Stimulated activated CD4-positive, alpha-beta T cell treated with anti-CD3 and anti-CD28 coated beads, Interleukin-1b, Interleukin-23, amount 100 ng/mL, for 24 hours (primary cell): ENCODE data around the gene DOCK9.
"Not testable (repeated sequence)": the region's sequence is repeated elsewhere in the genome, so short reads cannot be mapped to it uniquely, and the experiment has no call there.

Experiments
- DNase-seq, 4 experiments: peaks; one replicate each; pipeline ENCODE4 v3.0.0-alpha.2; 2020; ENCODE audit warnings: low read depth in 4 of 4, low spot score in 1 of 4

DOCK9 gene

GRCh38 chr13:98779695-98780094 lies 198.2 kb downstream of the DOCK9 start:
- DNase-seq, result no peak

- no peak for DNase-seq
Observed at GRCh38 chr13:98778749-98779148, 199.1 kb downstream of the DOCK9 start.

- no peak for DNase-seq
Observed at GRCh38 chr13:98776644-98777043, 201.2 kb downstream of the DOCK9 start.

- DNase-seq, result no peak
Observed at GRCh38 chr13:98775844-98776598, 201.8 kb downstream of the DOCK9 start.

- no peak for DNase-seq
Observed at GRCh38 chr13:98775386-98775785, 202.5 kb downstream of the DOCK9 start.

GRCh38 chr13:98774776-98775175 lies 203.1 kb downstream of the DOCK9 start:
- DNase-seq, result no peak

- DNase-seq, result no peak
Observed at GRCh38 chr13:98773921-98774320, 203.9 kb downstream of the DOCK9 start.

GRCh38 chr13:98772794-98773452 lies 204.9 kb downstream of the DOCK9 start:
- no peak for DNase-seq

- DNase-seq, result no peak
Observed at GRCh38 chr13:98771838-98772611, 205.8 kb downstream of the DOCK9 start.

- DNase-seq, result no peak
Observed at GRCh38 chr13:98769736-98770135, 208.1 kb downstream of the DOCK9 start.

GRCh38 chr13:98768522-98768921 lies 209.3 kb downstream of the DOCK9 start:
- DNase-seq, result no peak

GRCh38 chr13:98766697-98767096 lies 211.2 kb downstream of the DOCK9 start:
- no peak for DNase-seq

- no peak for DNase-seq
Observed at GRCh38 chr13:98765996-98766519, 211.8 kb downstream of the DOCK9 start.

- DNase-seq, result no peak
Observed at GRCh38 chr13:98761986-98762616, 215.8 kb downstream of the DOCK9 start.

GRCh38 chr13:98761126-98761985 lies 216.5 kb downstream of the DOCK9 start:
- no peak for DNase-seq

GRCh38 chr13:98755729-98756128 lies 222.1 kb downstream of the DOCK9 start:
- no peak for DNase-seq

GRCh38 chr13:98755116-98755515 lies 222.7 kb downstream of the DOCK9 start:
- no peak for DNase-seq

- not testable (repeated sequence) for DNase-seq
Observed at GRCh38 chr13:98754468-98754867, 223.4 kb downstream of the DOCK9 start.

GRCh38 chr13:98752467-98753290 lies 225.2 kb downstream of the DOCK9 start, which contains the start of gene SLC15A1:
SLC15A1 (minus strand) TSS chr13:98752672; CDS start chr13:98752598, 74 bp downstream.
- DNase-seq, result no peak
